HL-60 (cell line): ENCODE results near the gene TMEM72.
A peak's percentile ranks its signal among the peaks of the same experiment; 100 is the strongest.

ENCODE experiments used
- DNase-seq, 2 experiments: peaks; one replicate each; pipeline ENCODE4 v3.0.0-alpha.2; 2010 to 2020; ENCODE audit warnings: low read depth in 1 of 2, low spot score in 1 of 2
- H3K27ac ChIP-seq: fragments of 250-450 bp; sonication (Bioruptor Pico); replicated peaks from 2 replicates; pipeline ENCODE4 v1.5.1; 2020; ENCODE audit warnings: mild to moderate bottlenecking, moderate library complexity
- H3K27me3 ChIP-seq: fragments of 250-450 bp; sonication (Bioruptor Pico); 2 replicates; pipeline ENCODE4 v1.5.1; 2021; ENCODE audit warnings: mild to moderate bottlenecking, moderate library complexity; ENCODE audit not compliant: insufficient read depth, poor library complexity, severe bottlenecking
- H3K4me3 ChIP-seq: replicated peaks from 2 replicates; pipeline ENCODE4 v1.5.1; 2011; ENCODE audit warnings: mild to moderate bottlenecking, control low read depth, low read length; ENCODE audit not compliant: insufficient read depth
- GABPA ChIP-seq: IDR thresholded peaks from 2 replicates; pipeline ENCODE4 v1.6.1; 2012; ENCODE audit warnings: low read depth
- POLR2AphosphoS5 ChIP-seq: IDR thresholded peaks from 2 replicates; pipeline ENCODE4 v1.6.1; 2012; ENCODE audit warnings: low read depth
- REST ChIP-seq: IDR thresholded peaks from 2 replicates; pipeline ENCODE4 v1.6.1; 2012; ENCODE audit warnings: low read depth; ENCODE audit not compliant: insufficient replicate concordance
- SPI1 ChIP-seq: IDR thresholded peaks from 2 replicates; pipeline ENCODE4 v1.6.1; 2012; ENCODE audit warnings: low read depth, mild to moderate bottlenecking, borderline replicate concordance
- TF ChIP-seq, protein P1 (sequence below): IDR thresholded peaks from one replicate; pipeline ENCODE4 v1.5.1; 2011; ENCODE audit warnings: low read length, control low read depth, inconsistent platforms; ENCODE audit not compliant: insufficient read depth

TMEM72 gene

DNA sequence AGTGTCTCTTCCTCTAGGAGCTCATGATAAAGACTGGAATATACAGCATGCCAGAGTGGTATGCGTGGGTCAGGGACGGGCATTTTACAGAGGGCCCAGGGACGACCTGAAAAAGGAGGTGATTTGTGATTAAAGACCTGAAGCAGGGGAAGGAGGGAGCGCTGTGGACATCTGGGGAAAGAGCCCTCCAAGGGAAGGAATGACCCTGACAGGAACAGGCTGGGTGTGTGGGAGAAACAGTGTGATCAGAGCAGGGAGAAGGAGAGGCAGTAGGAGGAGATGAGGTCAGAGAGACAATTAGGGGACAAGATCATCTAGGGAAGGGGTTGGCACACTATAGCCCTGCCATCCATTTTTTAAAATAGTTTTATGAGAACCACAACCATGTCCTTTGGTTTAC is 45.1 kb downstream of the TMEM72 start:
- no peak overlapping the region for H3K27ac ChIP-seq
- no peaks in the 10 kb centered on the region for H3K27me3 ChIP-seq
- no peak for DNase-seq
- TF ChIP-seq REST (no peak), GABPA (no peak), POLR2AphosphoS5 (no peak), SPI1 (no peak)
- TF ChIP-seq, protein P1, sequence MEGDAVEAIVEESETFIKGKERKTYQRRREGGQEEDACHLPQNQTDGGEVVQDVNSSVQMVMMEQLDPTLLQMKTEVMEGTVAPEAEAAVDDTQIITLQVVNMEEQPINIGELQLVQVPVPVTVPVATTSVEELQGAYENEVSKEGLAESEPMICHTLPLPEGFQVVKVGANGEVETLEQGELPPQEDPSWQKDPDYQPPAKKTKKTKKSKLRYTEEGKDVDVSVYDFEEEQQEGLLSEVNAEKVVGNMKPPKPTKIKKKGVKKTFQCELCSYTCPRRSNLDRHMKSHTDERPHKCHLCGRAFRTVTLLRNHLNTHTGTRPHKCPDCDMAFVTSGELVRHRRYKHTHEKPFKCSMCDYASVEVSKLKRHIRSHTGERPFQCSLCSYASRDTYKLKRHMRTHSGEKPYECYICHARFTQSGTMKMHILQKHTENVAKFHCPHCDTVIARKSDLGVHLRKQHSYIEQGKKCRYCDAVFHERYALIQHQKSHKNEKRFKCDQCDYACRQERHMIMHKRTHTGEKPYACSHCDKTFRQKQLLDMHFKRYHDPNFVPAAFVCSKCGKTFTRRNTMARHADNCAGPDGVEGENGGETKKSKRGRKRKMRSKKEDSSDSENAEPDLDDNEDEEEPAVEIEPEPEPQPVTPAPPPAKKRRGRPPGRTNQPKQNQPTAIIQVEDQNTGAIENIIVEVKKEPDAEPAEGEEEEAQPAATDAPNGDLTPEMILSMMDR: no peak
- no peak overlapping the region for H3K4me3 ChIP-seq

GRCh38 chr10:44956717-44957706 is 45.9 kb downstream of the TMEM72 start:
- no peaks in the 10 kb centered on the region for H3K27me3 ChIP-seq
- no peak overlapping the region for H3K27ac ChIP-seq
- TF ChIP-seq POLR2AphosphoS5: no peak
- no peak for TF ChIP-seq SPI1
- no peak for TF ChIP-seq GABPA
- TF ChIP-seq, protein P1: no peak
- no peak for TF ChIP-seq REST
- no peak for DNase-seq
- no peak overlapping the region for H3K4me3 ChIP-seq

DNA sequence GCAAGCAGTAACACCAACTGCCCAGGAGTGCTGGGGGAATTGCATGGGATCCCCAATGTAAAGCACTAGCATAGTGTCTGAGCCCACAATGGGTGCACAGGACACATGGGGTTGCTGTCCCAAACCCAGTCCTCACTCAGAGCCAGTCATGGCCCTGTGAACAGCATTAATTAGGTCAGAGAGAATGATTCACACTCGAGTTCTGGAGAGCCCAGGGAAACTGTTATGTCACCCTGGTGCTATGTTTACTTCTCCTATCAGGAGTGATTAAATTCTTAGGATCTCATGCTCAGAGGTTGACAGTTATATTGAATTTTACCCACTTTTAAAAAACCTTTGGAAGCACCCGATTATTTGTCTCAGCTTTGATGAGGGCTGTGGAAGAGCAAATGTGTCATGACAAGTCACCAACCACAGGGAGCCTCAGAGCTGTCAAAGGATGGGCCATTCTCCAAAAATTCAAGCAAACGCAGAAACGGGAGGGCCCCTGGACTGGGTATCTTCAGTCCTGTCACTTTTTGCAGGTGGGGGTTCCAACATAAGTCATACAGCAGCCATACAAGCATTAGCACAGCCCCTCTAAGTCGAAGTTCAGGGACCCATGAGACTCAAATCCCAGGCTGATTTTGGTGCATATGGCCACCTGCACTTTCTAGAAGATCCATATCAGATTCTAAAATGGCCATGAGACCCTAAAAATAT is 47.2 kb downstream of the TMEM72 start:
- H3K27ac ChIP-seq: peak overlapping the region; percentile 76
- H3K27me3 ChIP-seq: no peaks in the 10 kb centered on the region
- no peak for DNase-seq

More for the DNA sequence above, 47.2 kb downstream of the TMEM72 start:
- peak overlapping the region; percentile 75 for H3K4me3 ChIP-seq
- no peak for TF ChIP-seq GABPA
- TF ChIP-seq, protein P1: no peak
- TF ChIP-seq POLR2AphosphoS5: no peak
- TF ChIP-seq SPI1: no peak
- no peak for TF ChIP-seq REST
